Mononuclear cell (primary cell): Measurements from ENCODE around the gene AMFR. TPM values are rescaled to one million over a fixed set of nuclear protein-coding genes. Genes with fewer than 3 reads are reported as not detected.

Experiments
- H3K27me3 ChIP-seq: 2 replicates; pipeline ENCODE4 v1.6.0; 2011; ENCODE audit warnings: low read length, control low read depth; ENCODE audit not compliant: insufficient read depth
- H3K4me1 ChIP-seq: 2 replicates; pipeline ENCODE4 v1.5.1; 2011; ENCODE audit warnings: mild to moderate bottlenecking, low read length, control low read depth; ENCODE audit not compliant: insufficient read depth
- H3K4me3 ChIP-seq: 2 replicates; pipeline ENCODE4 v1.5.1; 2011; ENCODE audit warnings: mild to moderate bottlenecking, low read length, moderate library complexity
- H3K9me3 ChIP-seq: 2 replicates; pipeline ENCODE4 v1.5.1; 2011; ENCODE audit warnings: low read depth, mild to moderate bottlenecking, control low read depth, low read length
- total RNA-seq: library from RNA; depleted of rRNA; stranded (reverse); fragments of >200 nt; gene quantifications from one replicate; pipeline ENCODE4 v1.2.3, GENCODE V29; 2012

AMFR gene
- total RNA-seq, 1 donor = 193 TPM

DNA sequence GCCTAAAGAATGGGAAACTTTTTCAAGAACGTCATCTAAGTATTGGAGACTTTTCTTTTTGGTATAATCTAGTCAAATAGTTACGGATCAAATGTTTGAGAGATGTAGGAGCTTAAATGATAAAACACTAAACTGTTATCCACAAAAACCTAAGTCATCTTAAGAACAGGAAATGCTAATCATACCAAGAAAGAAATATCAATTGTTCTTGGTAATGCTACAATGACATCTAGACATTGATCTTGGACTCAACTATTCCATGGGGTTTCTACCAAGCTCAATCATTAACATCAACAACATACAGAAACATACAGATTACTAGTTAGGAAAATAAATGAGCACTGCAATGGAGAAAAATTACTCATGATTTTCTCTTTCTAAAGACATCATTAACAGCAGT lies 21.9 kb upstream of the AMFR start:
- Histone ChIP-seq H3K9me3 (no peaks in the 10 kb centered on the region), H3K4me3 (no peak overlapping the region), H3K4me1 (peaks cover 26% of the 10 kb centered on the region), H3K27me3 (no peaks in the 10 kb centered on the region)

DNA sequence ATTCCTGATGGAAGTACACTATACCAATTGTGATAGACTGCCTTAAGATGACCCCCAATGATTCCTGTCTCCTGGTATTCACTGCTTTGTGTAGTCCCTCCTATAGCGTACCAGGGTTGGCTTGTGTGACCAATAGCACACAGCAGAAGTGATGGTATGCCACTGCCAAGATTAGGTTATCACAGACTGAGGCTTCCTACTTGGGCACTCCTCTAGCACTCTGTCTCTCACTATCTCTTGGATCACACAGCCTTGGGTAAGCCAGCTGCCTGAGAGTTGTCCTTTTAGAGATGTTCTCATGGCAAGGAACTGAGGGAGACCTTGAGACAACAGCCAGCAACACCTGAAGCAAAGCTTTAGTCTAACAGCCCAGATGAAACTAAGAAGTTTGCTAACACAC lies 12.7 kb upstream of the AMFR start:
- H3K27me3 ChIP-seq = no peaks in the 10 kb centered on the region
- H3K4me1 ChIP-seq = no peaks in the 10 kb centered on the region
- H3K4me3 ChIP-seq = no peak overlapping the region
- no peaks in the 10 kb centered on the region for H3K9me3 ChIP-seq

DNA sequence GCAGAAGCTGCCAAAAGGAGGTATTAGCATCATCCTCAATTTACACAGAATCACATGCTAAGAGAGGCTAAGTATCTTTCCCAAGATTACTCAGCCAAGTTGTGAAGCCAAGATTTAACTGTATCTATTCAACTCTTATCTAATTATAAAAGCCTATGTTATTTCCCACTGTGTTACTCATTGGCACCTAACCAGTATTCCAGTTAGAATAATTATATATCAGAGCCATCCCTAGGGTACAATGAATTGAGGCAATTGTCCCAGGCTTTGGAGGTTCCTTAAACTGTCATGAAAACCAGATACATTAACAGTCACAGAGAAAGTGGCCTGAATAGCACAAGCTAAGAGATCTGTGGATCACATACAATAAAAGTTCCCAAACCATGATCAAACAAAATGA lies 10.9 kb upstream of the AMFR start:
- Histone ChIP-seq H3K27me3 (no peaks in the 10 kb centered on the region), H3K9me3 (no peaks in the 10 kb centered on the region), H3K4me1 (no peaks in the 10 kb centered on the region), H3K4me3 (no peak overlapping the region)

DNA sequence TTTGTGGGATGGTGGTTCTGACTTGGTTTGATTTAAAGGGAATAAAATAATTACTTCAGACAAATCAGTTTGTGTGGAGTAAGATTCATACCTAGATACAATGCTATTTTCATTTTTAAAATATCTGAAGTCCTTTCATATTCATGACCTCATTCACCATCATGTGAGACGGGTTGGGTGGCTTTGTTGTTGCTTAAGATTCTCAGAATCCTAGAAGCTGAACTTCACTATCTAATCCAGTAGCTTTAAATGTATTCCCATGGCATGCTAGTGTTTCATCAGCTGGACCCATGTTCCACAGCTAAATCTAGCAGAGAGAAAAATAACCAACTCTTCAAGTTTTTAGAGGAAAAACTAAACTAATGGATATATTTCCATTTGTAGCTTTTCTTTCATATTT lies 2.7 kb upstream of the AMFR start:
- Histone ChIP-seq H3K4me1 (peaks cover 18% of the 10 kb centered on the region), H3K4me3 (no peak overlapping the region), H3K27me3 (no peaks in the 10 kb centered on the region), H3K9me3 (no peaks in the 10 kb centered on the region)

DNA sequence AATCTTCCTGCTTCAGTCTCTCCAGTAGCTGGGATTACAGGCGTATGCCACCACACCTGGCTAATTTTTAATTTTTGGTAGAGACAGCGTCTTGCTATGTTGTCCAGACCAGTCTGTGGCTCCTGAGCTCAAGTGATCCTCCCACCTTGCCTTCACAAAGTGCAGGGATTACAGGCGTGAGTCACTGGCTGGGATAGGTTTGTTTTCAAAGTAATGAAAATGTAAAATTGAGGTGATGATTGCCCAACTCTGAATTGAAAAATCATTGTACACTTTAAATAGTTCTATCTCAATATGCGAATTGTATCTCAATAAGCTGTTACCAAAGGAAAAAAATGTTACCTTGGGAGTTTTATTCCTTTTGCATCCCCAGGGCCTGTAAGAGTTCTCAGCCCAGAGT lies 1.2 kb upstream of the AMFR start:
- no peaks in the 10 kb centered on the region for H3K9me3 ChIP-seq

DNA sequence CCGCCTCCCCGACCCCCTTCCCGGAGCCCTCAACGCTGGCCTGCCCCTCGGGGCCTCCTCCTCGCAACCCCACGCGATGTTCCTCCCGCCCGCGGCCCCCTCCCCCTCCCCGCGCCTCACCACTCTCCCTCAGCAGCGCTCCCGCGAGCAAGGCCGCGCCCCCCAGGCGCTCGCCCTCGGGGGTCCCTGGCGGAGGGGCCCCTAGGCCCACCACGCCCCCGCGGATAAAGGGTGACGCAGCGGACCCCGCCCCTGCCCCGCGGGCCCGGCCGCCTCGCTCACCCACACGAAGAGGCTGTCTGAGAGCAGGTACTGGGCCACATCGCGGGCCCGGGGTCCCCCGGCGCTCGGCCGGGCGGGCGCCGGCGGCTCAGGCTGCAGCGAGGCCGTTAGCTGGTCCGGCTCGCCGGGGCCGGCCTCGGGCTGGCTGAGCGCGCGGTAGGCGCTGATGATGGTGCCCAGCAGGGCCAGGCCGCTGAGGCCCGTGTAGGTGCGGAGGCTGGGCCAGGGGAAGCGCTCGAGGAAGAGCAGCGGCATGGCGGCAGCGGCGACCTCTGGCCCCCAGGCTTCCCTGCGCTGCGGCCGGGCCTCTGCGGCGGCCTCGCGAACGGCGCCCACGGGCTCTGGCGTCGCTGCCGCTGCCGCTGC lies 430 bp downstream of the AMFR start:
- Histone ChIP-seq H3K9me3 (no peaks in the 10 kb centered on the region), H3K27me3 (no peaks in the 10 kb centered on the region), H3K4me1 (peaks cover 43% of the 10 kb centered on the region), H3K4me3 (peak overlapping the region; percentile 82)

More for the DNA sequence above, 1.2 kb upstream of the AMFR start:
- peaks cover 33% of the 10 kb centered on the region for H3K4me1 ChIP-seq
- H3K27me3 ChIP-seq = no peaks in the 10 kb centered on the region
- H3K4me3 ChIP-seq = no peak overlapping the region

DNA sequence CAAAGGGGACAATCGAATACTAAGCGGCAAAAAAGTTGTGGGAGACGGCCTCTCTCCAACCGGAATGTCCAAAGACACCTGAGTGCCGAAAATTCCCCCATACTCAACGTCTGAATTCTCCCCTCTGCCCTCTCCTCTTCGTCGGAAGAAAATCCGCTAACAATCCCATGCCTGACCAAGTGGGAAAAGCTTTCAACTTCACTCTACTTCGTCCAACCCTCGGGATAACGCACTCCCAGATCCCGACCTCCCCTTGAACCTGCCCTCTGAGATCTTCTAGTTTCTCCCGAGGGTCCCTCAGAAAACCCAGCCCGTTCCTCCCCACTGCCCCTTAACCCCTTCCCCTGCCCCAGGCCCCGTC lies 961 bp downstream of the AMFR start:
- no peaks in the 10 kb centered on the region for H3K9me3 ChIP-seq
- peak overlapping the region; percentile 82 for H3K4me3 ChIP-seq
- H3K27me3 ChIP-seq = no peaks in the 10 kb centered on the region
- H3K4me1 ChIP-seq = peaks cover 43% of the 10 kb centered on the region

DNA sequence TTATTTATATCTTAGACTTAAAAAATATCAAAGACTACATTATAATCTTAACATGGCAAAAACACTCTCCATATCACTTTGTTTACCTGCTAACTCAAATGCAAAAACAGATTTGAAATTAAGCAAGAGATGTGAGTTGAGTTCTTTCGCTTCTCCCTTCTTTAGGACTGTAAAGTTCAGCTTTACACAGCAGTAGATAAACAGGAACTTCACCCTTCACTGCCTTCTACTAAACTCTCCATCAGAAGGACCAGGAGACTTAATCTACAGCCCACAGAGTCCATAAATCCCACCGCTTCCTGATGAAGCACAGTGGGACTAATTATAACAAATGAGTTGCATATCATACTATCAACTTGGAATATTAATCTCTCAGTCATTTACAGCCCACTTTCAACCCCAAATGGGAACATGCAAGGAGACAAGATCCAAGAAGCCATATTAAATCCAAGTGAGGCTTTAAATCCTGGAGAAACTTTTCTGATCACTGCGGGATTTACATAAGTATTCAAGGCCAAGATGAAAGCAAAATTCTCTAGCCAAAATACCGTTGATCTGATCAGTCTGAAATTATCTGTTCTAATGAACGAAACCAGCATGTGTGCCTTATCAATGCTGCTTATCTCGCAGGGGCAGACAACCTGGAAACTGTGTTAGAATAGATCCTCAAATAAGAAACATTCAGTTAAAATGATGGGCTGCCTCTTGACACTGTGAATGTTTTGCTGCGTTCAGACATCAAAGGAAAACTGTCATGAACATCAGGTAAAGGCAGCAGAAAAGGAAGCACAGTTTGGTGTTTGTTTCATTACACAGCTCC lies 1.6 kb downstream of the AMFR start:
- H3K27me3 ChIP-seq = no peaks in the 10 kb centered on the region
- peak overlapping the region; percentile 82 for H3K4me3 ChIP-seq
- no peaks in the 10 kb centered on the region for H3K9me3 ChIP-seq
- peaks cover 43% of the 10 kb centered on the region for H3K4me1 ChIP-seq

DNA sequence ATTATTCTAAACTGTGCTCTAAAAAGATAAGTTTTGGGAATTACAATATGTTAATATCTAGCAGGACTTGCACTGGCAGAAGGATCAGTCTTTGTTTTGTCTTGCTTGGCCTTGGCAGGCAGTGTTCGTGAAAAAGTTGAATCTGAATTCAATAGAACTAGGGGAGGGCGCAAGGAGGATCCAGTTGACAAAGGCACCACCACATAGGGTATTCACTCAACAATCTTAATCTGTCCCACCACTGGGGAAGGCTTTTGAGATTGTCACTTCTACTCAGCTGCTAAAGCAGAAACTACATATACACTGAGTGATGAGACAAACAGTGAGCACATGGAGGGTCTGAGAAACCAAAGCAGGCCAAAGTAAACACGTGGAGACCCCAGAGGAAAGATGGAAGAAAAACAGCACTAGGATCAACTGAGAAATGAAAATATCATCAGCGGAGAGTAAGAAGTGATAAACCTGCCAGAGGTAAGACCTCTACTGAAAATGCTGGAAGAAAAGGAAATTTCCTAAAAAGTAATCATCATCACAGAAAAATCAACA lies 2.4 kb downstream of the AMFR start:
- Histone ChIP-seq H3K27me3 (no peaks in the 10 kb centered on the region), H3K4me3 (no peak overlapping the region), H3K4me1 (peaks cover 43% of the 10 kb centered on the region), H3K9me3 (no peaks in the 10 kb centered on the region)

DNA sequence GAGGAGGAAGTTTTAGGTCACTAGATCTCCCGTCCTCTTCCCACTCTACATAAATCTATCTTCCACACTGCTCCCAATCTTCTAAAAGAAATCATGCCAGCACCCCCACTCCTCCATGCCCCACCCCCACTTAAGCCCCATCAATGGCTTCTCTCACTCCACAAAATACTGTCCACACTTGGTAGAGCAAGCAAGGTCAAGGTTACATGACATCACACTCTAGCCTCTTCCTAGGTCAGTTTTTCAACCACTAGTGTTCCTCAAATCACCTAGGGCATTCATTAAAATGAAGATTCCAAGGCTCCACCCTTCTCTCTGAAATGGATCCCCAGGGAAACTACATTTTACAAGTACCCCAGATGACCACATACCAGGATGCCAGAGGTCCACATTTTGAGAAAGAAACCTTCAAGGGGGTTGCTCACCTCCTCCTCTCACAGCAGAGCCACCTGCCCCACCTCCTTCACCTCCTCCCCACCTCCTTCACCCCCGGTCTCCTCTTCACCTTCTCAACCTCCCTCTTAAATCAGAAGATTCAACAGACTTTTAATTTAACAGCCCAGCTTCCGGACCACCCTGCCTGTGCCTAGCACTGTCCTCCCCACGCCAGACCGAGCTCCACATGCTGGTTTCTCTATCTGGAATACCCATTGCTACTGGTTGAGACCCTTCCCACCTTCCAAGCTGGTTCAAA lies 3.2 kb downstream of the AMFR start:
- Histone ChIP-seq H3K4me3 (no peak overlapping the region), H3K9me3 (no peaks in the 10 kb centered on the region), H3K4me1 (peaks cover 45% of the 10 kb centered on the region), H3K27me3 (no peaks in the 10 kb centered on the region)

DNA sequence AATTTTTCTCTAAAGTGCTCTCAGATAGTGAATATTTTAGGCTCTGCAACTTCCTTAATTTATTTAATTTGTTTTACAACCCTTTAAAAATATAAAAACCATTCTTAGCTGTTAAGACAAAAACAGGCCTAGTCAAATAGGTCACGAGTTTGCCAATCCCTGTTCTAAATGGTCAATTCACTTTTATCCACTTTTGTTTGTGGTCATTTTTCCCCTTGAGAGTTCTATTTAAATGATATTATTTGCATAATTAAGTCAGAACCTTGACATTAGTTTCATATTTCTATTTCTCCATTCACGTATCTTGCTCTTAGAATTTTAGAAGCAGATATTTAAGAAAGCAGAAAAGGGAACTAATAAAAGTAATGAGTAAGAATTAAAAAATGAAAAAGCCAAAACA lies 4.0 kb downstream of the AMFR start:
- Histone ChIP-seq H3K4me1 (peaks cover 50% of the 10 kb centered on the region), H3K9me3 (no peaks in the 10 kb centered on the region), H3K27me3 (no peaks in the 10 kb centered on the region), H3K4me3 (no peak overlapping the region)

DNA sequence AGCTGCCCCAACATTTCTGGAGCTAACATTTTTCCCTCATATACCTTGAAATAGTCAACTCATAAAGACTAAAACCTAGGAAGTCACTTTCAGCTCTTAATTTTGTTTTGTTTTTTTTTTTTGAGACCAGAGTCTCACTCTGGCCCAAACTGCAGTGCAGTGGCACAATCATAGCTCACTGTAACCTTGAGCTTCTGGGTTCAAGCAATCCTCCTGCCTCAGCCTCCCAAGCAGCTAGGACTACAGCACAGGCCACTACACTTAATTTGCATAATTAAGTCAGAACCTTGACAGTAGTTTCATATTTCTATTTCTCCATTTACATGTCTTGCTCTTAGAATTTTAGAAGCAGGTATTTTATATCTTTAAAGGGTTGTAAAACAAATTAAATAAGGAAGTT lies 4.7 kb downstream of the AMFR start:
- no peaks in the 10 kb centered on the region for H3K27me3 ChIP-seq
- H3K4me3 ChIP-seq = no peak overlapping the region
- no peaks in the 10 kb centered on the region for H3K9me3 ChIP-seq
- H3K4me1 ChIP-seq = peaks cover 52% of the 10 kb centered on the region

DNA sequence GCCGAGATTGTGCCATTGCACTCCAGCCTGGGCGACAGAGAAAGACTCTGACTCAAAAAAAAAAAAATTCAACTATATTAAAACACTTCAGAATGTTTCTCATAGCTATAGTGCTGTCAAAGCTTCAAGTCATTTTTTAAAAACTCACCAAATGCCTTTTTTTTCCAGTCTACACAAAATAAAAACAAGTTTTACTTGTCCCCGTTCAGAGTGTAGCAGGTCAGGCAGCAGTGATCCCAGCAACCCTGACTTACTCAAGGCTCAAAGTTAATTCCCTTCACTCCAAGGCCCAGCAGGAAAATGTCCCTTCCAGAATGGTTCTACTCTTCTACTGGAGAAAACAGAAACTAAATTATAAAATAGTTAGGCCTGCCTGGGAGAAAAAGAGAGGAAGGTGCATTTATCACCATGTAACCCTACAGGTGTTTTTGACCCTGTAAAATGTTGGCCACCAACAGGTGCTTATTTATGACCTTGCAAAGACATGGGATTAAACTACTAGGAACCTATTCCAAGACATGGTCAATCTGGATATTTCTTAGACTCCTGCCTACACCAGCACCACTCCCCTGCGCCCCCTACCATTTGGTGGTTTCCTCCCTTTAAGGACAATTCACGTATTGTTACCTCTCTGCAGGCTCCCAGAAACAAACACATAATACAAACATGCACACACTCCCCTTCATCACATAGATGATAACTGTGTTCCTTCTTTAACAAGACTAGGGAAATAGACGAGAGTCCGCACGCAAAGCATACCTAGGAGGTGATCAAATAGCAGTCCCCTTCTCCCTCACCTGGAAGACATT lies 5.4 kb downstream of the AMFR start:
- H3K27me3 ChIP-seq = no peaks in the 10 kb centered on the region
- H3K4me3 ChIP-seq = no peak overlapping the region
- H3K4me1 ChIP-seq = peaks cover 59% of the 10 kb centered on the region
- no peaks in the 10 kb centered on the region for H3K9me3 ChIP-seq

DNA sequence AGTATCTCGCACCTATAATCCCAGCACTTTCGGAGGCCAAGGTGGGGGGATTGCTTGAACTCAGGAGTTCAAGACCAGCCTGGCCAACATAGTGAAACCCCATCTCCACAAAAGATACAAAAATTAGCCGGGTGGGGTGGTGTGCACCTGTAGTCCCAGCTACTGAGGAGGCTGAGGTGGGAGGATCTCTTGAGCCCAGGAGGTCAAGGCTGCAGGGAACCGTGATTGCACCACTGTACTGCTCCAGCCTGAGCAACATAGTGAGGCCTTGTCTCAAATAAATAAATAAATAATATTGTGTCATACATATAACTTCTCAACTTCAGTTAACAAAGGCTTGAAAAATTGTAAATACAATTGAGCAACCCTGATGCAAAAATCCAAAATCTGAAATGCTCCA lies 8.2 kb downstream of the AMFR start:
- Histone ChIP-seq H3K4me1 (peaks cover 37% of the 10 kb centered on the region), H3K9me3 (no peaks in the 10 kb centered on the region), H3K4me3 (no peak overlapping the region), H3K27me3 (no peaks in the 10 kb centered on the region)

DNA sequence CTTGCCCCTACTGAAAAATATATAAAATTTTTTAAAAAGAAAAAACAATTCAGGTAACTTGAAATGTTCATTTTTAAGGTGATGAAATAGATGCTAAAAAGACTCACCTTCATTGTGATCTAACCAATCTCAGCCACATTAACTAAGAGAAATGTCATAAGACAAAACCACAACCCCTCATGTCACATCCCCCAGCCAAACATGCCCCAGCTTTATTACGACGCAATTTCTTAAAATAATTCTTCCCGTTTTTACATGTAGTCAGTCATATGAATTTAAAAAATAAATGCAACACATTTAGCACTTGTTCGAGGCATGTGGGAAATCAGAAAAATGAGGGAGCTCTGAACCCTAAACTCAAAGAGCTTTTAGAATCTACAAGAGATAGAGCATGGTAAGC lies 9.5 kb downstream of the AMFR start:
- no peaks in the 10 kb centered on the region for H3K9me3 ChIP-seq

More for the DNA sequence above, 9.5 kb downstream of the AMFR start:
- Histone ChIP-seq H3K4me1 (peaks cover 26% of the 10 kb centered on the region), H3K4me3 (no peak overlapping the region), H3K27me3 (no peaks in the 10 kb centered on the region)
